Head of caudate nucleus (tissue), 42 donors: Measurements from ENCODE around the gene GATAD2A.

Experiments
- DNase-seq, 42 donors: peaks; one replicate each; pipeline versions ENCODE4 v3.0.0 to v3.0.0-alpha.2; 2020 to 2021; ENCODE audit warnings: mixed read lengths in 7 of 42
- intact Hi-C: fragments of 100-400 bp; cut with DNase I; formaldehyde crosslinking; loops from one replicate; pipeline ENCODE4 v1.15.0; 2022

The GATAD2A gene

DNA sequence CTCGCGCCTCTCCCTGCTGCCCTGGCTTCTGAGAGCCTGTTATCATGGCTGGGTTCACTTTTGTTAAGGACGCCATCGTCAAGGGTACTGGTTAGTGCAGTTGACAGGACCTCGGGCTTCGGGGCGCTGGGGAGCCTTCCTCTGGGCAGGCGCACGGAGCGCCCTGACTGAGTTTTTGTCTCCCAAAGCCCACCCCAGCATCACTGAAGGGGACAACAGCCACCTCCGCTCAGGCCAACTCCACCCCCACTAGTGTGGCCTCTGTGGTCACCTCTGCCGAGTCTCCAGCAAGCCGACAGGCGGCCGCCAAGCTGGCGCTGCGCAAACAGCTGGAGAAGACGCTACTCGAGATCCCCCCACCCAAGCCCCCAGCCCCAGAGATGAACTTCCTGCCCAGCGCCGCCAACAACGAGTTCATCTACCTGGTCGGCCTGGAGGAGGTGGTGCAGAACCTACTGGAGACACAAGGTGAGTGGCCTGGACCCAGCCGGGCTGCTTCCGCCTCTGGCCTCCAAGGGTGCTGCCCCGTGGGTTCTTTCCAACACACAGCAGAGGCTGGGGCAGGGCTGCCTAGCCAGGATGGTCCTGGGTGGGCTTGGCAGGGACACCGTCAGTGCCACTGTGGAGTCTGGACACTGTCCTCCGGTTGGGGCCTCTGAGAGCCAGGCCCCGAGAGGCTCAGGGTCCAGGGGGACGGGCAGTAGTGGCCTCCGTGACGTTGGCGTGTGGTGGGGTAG, 92.9 kb downstream of the GATAD2A start:
- no peak for DNase-seq
- intact Hi-C loops: no loop called here

GRCh38 chr19:19499272-19499995, 94.0 kb downstream of the GATAD2A start:
- intact Hi-C loops: no loop called here
- DNase-seq: no peak

- intact Hi-C loops: no loop called here
- DNase-seq: no peak
These were observed 95.6 kb downstream of the GATAD2A start for GRCh38 chr19:19500975-19501644.

DNA sequence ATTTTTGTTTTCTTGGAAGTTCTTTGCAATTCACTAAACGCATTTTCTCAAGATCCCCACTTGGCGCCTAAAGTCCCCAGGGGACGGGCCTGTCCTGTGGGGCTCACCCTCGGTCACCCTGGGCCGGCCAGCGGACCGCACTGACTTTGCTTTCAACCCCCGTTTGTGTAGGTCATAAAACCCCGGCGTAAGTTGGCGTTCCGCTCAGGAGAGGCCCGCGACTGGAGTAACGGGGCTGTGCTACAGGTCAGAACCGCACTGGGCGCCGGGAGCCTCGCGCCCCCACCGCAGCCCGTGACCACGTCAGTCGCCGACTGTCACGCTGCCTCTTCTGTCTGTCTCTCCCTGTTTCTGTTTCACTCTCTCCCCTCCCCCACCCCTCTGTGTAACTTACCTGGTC, 96.3 kb downstream of the GATAD2A start:
- no peak for DNase-seq
- intact Hi-C loops: no loop called here

- DNase-seq: no peak
- intact Hi-C loops: no loop called here
These were observed 96.8 kb downstream of the GATAD2A start for GRCh38 chr19:19502281-19502680.

- intact Hi-C loops: no loop called here
- no peak for DNase-seq
These were observed 97.5 kb downstream of the GATAD2A start for GRCh38 chr19:19502808-19503602.

DNA sequence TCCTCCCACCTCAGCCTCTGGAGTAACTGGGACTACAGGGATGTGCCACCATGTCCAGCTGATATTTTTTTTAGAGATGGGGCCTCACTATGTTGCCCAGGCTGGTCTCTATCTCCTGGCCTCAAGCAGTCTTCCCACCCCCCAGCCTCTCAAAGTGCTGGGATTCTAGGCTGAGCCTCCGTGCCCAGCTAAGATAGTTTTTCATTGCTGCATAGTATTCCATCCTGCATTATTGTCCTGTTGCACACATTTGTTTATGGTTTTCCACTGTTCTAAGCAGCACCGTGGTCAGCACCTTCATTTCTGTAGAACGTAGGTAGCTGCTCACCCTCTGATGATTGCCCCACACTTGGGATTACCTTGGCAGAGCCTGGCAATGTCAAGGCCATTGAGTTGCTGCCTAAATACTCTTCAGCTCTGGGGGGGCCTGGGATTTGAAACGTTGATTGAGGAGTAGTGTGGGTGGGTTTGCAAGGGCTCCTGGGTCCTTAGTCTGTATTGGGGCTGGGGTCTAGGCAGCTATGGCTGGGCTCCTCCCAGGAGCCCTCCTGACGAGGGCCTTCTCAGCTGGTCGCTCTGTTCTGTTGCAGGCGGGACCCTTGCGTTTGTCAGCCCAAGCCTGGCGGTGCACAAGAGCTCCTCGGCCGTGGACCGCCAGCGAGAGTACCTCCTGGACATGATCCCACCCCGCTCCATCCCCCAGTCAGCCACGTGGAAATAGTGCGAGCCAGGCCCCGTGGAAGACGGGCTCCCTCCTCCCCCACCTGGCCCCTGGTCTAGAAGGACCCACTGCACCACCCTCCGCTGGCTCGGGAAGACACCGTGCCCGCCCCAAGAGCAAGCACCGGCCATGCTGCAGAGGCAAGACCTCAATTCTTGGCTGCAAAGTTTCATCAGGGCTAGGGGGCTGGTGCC, 99.5 kb downstream of the GATAD2A start:
- intact Hi-C loops: no loop called here
- no peak for DNase-seq

GRCh38 chr19:19505669-19506326, 100.3 kb downstream of the GATAD2A start:
- no peak for DNase-seq
- intact Hi-C loops: no loop called here

DNA sequence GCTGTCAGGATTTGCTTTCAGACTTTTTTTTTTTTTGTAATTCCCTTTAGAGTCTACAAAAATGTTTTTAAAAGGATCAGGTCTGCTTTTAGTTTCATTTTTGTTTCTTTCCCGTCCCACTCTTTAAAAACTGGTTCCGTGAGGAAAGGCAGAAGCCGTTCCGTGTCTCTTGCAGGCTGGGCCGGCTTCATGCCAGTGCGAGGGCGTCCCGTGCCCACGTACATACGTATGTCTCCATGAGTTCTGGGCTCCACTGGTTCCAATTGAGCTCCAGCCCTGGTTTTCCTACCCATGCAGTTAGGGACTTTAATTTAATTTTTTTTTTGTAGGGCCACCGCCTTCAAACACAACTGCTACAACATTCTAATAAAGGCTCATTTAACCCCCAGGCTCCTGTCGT, 101.1 kb downstream of the GATAD2A start:
- DNase-seq: no peak

GRCh38 chr19:19507354-19507753, 101.9 kb downstream of the GATAD2A start:
- intact Hi-C loops: no loop called here
- DNase-seq: no peak

More for the DNA sequence above, 101.1 kb downstream of the GATAD2A start:
- intact Hi-C loops: no loop called here

GRCh38 chr19:19508217-19508616, 102.7 kb downstream of the GATAD2A start:
- no peak for DNase-seq
- intact Hi-C loops: no loop called here

- intact Hi-C loops: no loop called here
These were observed 105.0 kb downstream of the GATAD2A start for GRCh38 chr19:19510432-19510831.

GRCh38 chr19:19513682-19514081, 108.2 kb downstream of the GATAD2A start:
- intact Hi-C loops: no loop called here
- DNase-seq: no peak

More at GRCh38 chr19:19510432-19510831, 105.0 kb downstream of the GATAD2A start:
- DNase-seq: no peak

DNA sequence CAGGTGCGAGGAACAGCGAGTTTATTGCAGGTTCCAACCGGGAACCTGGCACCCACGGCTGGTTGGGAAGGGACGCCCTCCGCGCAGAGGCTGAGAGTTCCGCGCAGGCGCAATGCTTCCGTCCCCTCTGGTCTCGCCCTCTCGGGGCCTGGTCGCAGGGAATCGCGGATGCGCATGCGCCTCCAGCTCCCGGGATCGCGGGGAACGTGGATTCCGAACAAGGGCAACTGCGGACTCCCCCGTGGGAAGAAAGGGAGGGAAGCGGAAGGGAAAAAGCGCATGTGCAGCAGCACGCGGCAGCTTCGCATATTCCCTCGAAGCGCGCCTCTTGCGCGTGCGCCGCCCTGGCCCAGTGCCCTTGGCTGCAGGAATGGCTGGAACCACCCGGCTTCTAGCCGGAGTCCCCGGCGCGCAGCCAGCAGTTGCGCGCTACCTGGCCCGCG, 108.8 kb downstream of the GATAD2A start:
- intact Hi-C loops: no loop called here
- peak in 39 of 42 donors; percentile 29 to 83 (median 65) for DNase-seq

DNA sequence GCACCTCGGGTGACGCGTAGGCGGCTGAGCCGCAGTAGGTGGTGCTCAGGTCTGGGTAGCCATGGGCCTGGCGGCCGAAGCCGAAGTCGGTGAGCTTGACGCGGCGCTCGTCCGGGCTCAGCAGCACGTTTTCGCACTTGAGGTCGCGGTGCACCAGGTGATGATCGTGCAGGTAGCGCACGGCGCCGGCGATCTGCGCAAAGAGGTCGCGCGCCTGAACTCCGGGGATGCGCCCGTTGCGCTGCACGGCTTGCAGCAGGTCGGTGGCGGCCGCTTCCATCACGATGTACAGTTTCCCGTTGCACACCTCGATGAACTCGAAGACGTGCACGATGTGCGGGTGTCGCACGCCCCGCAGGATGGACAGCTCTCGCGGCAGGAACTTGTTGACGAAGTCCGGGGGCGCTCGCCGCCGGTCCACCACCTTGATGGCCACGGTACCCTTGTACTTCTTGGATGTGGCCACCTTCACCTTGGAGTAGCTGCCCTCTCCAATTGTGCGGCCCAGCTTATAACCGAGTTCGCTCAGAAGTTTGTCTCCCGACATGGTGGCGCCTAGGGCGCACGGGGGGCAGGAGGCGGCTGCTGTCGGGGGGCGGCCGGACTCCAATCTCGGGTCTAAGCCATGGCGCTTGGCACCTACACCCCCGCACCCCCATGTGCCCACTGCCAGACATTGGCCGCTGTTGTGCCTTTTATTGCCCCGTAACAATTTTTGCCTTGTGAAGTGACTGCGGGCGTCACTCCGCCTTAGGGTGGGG, 109.6 kb downstream of the GATAD2A start, which contains the start of gene TSSK6:
TSSK6 (minus strand) TSS at position 668 of the 761 bp plus-strand sequence; CDS start at position 547, 121 bp downstream.
- DNase-seq: no peak
- intact Hi-C loops: no loop called here

- DNase-seq: peak; percentile 79 to 96 (median 92)
- intact Hi-C loops: no loop called here
These were observed 110.4 kb downstream of the GATAD2A start, which contains the start of gene NDUFA13 for GRCh38 chr19:19515642-19516519. NDUFA13 (plus strand) TSS chr19:19516225; CDS start chr19:19516239, 14 bp downstream.
